NT2/D1 (cell line): Measurements from ENCODE around the gene CXCL12.

Source experiments
- DNase-seq: peaks from one replicate; pipeline ENCODE4 v3.0.0-alpha.2; 2011; ENCODE audit warnings: low read depth, low spot score
- H3K27me3 ChIP-seq: 2 replicates; pipeline ENCODE4 v1.6.0; 2011; ENCODE audit warnings: mild to moderate bottlenecking; ENCODE audit not compliant: insufficient read length, insufficient read depth
- H3K36me3 ChIP-seq: 2 replicates; pipeline ENCODE4 v1.6.1; 2011; ENCODE audit warnings: mild to moderate bottlenecking, low read length, mixed read lengths; ENCODE audit not compliant: insufficient read depth, insufficient read length
- H3K4me1 ChIP-seq: 2 replicates; pipeline ENCODE4 v1.5.1; 2011; ENCODE audit not compliant: insufficient read depth, insufficient read length
- H3K4me3 ChIP-seq: 2 replicates; pipeline ENCODE4 v1.5.1; 2011; ENCODE audit warnings: low read depth; ENCODE audit not compliant: insufficient read length
- H3K9ac ChIP-seq: 2 replicates; pipeline ENCODE4 v1.6.0; 2011; ENCODE audit warnings: low read depth; ENCODE audit not compliant: insufficient read length
- H3K9me3 ChIP-seq: 2 replicates; pipeline ENCODE4 v1.5.1; 2011; ENCODE audit warnings: mild to moderate bottlenecking, low read length; ENCODE audit not compliant: insufficient read depth
- SUZ12 ChIP-seq: IDR thresholded peaks from 2 replicates; pipeline ENCODE4 v1.6.1; 2011; ENCODE audit not compliant: insufficient read length, insufficient read depth; ENCODE audit errors: extremely low read depth
- YY1 ChIP-seq: IDR thresholded peaks from 2 replicates; pipeline ENCODE4 v1.6.1; 2011; ENCODE audit not compliant: insufficient read length, insufficient read depth
- ZNF274 ChIP-seq: IDR thresholded peaks from 2 replicates; pipeline ENCODE4 v1.6.1; 2011; ENCODE audit warnings: mild to moderate bottlenecking, low read depth, low read length

The CXCL12 gene

DNA sequence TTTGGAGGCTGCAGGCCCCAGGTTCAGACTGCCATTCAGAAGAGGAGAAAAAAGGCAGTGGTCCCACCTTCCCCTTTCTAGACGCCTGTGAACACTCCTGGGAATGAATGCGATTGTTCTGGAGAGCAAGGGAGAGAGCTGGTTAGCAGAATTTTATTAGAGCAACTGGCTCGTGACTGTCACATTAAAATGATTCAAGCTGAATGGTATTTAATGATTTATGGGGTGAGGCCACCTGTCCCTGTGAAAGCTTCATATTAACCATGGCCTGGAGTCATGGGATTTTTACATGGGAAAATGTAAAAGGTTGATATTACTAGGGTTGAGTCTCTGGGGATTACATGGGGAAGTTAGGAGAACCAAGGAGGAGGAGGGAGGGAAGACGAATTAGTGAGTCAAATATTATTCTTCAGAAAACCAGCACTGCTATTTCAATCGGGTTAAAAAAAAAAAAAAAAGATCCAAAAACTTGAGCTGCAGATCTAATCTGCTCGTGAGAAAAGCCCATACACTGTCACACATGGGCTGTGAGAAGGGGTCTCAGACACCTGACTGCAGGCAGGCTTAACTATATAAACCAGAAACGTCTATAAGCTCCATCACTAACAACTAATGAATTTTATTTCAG lies 8.3 kb downstream of the CXCL12 start:
- Histone ChIP-seq H3K4me1 (peaks cover 11% of the 10 kb centered on the region), H3K27me3 (no peaks in the 10 kb centered on the region), H3K9ac (no peak overlapping the region), H3K4me3 (no peak overlapping the region), H3K9me3 (no peaks in the 10 kb centered on the region), H3K36me3 (peaks cover 35% of the 10 kb centered on the region)
- no peak for DNase-seq
- TF ChIP-seq YY1 (no peak), ZNF274 (no peak), SUZ12 (no peak)

DNA sequence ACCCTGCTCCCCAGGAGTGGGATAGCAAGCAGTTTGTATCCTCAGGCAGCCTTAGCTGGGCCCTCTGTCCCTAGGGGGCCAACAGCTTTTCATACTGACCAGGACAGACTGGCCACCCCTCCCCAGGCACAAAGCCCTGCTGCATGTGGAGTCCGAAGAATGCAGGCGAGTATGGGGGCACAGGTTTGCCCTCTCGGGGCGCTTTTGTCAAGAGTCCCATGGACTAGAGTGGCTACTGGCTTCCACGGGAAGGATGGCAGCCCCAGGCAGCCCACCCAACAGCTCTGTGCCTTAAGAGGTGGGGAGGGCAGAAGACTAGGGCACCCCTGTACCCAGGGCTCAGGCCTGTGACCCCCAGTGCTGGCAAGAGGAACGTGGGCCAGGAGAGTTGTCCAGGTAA lies 10.7 kb downstream of the CXCL12 start:
- peaks cover 15% of the 10 kb centered on the region for H3K4me1 ChIP-seq
- no peak for DNase-seq
- no peak for TF ChIP-seq YY1
- no peak for TF ChIP-seq ZNF274
- TF ChIP-seq SUZ12: no peak
- no peaks in the 10 kb centered on the region for H3K27me3 ChIP-seq
- H3K4me3 ChIP-seq: no peak overlapping the region
- peaks cover 28% of the 10 kb centered on the region for H3K36me3 ChIP-seq
- no peak overlapping the region for H3K9ac ChIP-seq
- no peaks in the 10 kb centered on the region for H3K9me3 ChIP-seq

DNA sequence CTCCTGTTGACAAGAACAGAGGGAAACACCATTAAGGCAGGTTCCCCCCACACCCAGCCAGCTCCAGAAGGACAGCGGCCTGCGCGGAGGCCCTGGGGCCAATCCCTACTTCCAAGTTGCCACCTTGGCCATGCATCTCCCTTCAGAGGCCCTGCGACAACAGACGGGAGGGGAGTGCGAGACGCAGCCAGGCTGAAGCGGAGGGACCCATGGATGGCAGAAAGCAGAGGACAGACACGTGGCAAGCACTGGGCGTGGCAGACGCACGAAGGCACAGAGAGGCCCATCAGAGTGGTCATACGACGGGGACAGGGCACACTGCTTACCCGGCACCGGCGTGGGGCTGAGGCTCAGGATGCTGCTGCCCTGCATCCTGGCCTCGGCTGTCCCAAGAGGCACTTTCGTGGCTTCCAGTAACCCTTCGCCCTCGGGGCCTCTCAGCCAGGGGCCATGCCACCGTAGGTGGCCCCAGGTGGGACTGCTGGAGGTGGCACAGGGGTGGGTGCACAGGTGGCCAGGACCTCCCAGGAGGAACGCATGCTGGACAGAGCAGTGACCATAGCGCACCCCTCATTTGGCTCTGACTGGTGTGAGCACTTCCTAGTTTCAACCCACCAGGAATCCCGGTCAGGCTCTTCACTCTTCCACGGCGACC lies 11.4 kb downstream of the CXCL12 start:
- H3K4me3 ChIP-seq: no peak overlapping the region
- H3K9ac ChIP-seq: no peak overlapping the region
- H3K9me3 ChIP-seq: peaks cover 2% of the 10 kb centered on the region; the same call in 1 of the 2 replicates
- no peaks in the 10 kb centered on the region for H3K27me3 ChIP-seq
- TF ChIP-seq ZNF274 (no peak), SUZ12 (no peak), YY1 (no peak)
- DNase-seq: no peak
- peaks cover 21% of the 10 kb centered on the region for H3K36me3 ChIP-seq
- H3K4me1 ChIP-seq: peaks cover 15% of the 10 kb centered on the region

GRCh38 chr10:44372181-44372580 lies 12.7 kb downstream of the CXCL12 start:
- no peak for DNase-seq
- Histone ChIP-seq H3K9me3 (peaks cover 6% of the 10 kb centered on the region; the same call in 1 of the 2 replicates), H3K4me3 (no peak overlapping the region), H3K9ac (no peak overlapping the region), H3K4me1 (peaks cover 15% of the 10 kb centered on the region), H3K36me3 (peaks cover 12% of the 10 kb centered on the region), H3K27me3 (no peaks in the 10 kb centered on the region)
- TF ChIP-seq SUZ12: no peak
- TF ChIP-seq ZNF274: no peak

- peaks cover 15% of the 10 kb centered on the region for H3K4me1 ChIP-seq
- H3K9me3 ChIP-seq: peaks cover 6% of the 10 kb centered on the region; the same call in 1 of the 2 replicates
- H3K36me3 ChIP-seq: peaks cover 12% of the 10 kb centered on the region
- TF ChIP-seq SUZ12 (no peak), YY1 (no peak), ZNF274 (no peak)
- no peak overlapping the region for H3K9ac ChIP-seq
- H3K4me3 ChIP-seq: no peak overlapping the region
- H3K27me3 ChIP-seq: no peaks in the 10 kb centered on the region
- DNase-seq: peak; percentile 71
These were observed 14.1 kb downstream of the CXCL12 start for GRCh38 chr10:44370731-44371248.

GRCh38 chr10:44369854-44370253 lies 15.0 kb downstream of the CXCL12 start:
- Histone ChIP-seq H3K9ac (peak overlapping the region; percentile 0), H3K27me3 (no peaks in the 10 kb centered on the region), H3K4me3 (no peak overlapping the region), H3K36me3 (peaks cover 12% of the 10 kb centered on the region), H3K9me3 (peaks cover 6% of the 10 kb centered on the region; the same call in 1 of the 2 replicates), H3K4me1 (peaks cover 15% of the 10 kb centered on the region)
- no peak for DNase-seq
- TF ChIP-seq ZNF274: no peak
- no peak for TF ChIP-seq SUZ12
- no peak for TF ChIP-seq YY1

DNA sequence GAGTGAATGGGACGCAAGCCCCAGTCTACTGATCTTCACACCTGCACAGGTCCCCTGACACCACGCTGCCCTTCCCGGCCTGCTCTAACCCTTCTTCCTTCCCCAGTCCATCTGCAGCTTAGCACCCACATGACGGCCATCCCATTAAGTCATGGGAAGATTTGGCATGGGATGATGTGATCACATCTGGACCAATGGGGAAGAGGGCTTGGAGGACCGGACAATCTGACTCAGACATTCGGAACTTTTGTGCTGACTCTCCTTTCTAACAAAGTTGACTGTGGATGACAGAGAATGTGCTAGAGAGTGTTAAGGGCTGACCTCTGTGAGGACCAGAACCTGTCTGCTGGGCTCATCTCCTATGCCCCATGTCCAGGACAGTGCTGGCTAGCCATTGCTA lies 15.6 kb downstream of the CXCL12 start:
- Histone ChIP-seq H3K4me3 (no peak overlapping the region), H3K4me1 (peaks cover 15% of the 10 kb centered on the region), H3K36me3 (peaks cover 12% of the 10 kb centered on the region), H3K9ac (no peak overlapping the region), H3K9me3 (peaks cover 6% of the 10 kb centered on the region; the same call in 1 of the 2 replicates), H3K27me3 (no peaks in the 10 kb centered on the region)
- no peak for DNase-seq
- TF ChIP-seq ZNF274: no peak
- no peak for TF ChIP-seq SUZ12
- no peak for TF ChIP-seq YY1
